CD4-positive, alpha-beta T cell treated with Interleukin-17A for 4 hours (primary cell): ENCODE data around the gene SLC25A6.
"Not testable (repeated sequence)": the region's sequence is repeated elsewhere in the genome, so short reads cannot be mapped to it uniquely, and the experiment has no call there.

Source experiments
- DNase-seq: peaks from one replicate; pipeline ENCODE4 v3.0.0-alpha.2; 2020; ENCODE audit warnings: mixed read lengths

Gene SLC25A6

DNA sequence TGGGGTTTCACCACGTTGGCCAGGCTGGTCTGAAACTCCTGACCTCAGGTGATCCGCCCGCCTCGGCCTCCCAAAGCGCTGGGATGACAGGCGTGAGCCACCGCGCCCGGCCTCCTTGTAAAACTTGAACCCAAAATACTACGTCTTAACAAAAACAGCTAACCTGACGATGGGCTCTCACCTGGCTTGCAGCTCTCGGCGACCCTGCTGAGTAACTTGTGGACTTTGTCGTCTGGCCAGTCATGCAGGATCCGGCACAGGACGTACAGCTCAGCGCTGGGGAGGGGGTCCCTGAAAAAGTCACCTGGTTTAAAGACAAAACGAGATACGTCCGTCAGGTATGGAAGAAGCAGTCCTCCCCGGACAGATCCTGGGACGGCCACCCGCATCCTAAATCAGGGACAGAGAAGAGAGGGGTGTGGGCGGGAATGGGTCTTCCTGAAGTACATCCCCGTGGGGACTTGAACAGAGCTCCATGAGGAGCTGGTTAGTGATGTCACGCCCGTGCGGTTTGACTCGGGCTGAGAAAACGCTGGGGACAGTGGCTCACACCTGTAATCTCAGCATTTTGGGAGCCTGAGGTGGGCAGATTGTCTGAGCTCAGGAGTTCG, 20.7 kb upstream of the SLC25A6 start:
- no peak for DNase-seq

DNA sequence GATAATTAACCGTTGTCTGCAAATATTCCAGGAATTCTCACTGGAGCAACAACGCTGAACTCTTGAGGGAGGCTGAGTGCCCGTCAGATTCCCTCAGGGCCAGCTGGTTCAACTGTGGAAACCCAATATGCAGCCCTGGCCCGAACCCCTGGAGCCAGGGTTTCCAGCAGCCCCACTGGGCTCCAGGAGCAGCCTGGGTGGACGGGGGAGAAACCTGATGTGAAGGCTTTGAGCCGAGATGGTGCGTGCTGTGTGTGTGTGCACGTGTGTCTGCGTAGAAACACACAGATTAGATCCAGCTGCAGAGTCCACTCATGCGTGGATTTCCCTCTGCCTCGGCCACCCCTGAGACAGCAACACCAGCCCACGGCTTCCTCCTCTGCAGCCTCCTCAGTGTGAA, 19.4 kb upstream of the SLC25A6 start:
- DNase-seq, result no peak

DNA sequence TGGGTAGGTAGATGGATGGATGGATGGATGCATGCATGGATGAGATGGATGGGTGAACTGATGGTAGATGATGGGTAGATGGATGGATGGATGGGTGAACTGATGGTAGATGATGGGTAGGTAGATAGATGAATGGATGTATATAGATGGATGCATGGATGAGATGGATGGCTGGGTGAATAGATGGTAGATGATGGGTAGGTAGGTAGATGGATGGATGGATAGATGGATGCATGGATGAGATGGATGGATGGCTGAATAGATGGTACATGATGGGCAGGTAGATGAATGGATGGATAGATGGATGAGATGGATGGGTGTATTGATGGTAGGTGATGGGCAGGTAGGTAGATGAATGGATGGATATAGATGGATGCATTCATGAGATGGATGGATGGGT, 15.1 kb upstream of the SLC25A6 start:
- no peak for DNase-seq

DNA sequence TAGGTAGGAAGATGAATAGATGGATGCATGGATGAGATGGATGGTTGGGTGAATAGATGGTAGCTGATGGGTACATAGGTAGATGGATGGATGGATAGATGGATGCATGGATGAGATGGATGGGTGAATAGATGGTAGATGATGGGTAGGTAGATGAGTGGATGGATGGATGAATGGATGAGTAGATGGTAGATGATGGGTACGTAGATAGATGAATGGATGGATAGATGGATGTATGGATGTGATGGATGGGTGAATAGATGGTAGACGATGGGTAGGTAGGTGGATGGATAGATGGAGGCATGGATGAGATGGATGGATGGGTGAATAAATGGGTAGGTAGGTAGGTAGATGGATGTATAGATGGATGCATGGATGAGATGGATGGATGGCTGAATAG, 13.9 kb upstream of the SLC25A6 start:
- DNase-seq, result not testable (repeated sequence)

DNA sequence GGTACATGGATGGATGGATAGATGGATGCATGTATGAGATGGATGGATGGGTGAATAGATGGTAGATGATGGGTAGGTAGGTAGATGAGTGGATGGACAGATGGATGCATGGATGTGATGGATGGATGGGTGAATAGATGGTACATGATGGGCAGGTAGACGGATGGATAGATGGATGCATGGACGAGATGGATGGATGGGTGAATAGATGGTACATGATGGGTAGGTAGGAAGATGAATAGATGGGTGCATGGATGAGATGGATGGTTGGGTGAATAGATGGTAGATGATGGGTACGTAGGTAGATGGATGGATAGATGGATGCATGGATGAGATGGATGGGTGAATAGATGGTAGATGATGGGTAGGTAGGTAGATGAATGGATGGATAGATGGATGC, 12.0 kb upstream of the SLC25A6 start:
- not testable (repeated sequence) for DNase-seq

DNA sequence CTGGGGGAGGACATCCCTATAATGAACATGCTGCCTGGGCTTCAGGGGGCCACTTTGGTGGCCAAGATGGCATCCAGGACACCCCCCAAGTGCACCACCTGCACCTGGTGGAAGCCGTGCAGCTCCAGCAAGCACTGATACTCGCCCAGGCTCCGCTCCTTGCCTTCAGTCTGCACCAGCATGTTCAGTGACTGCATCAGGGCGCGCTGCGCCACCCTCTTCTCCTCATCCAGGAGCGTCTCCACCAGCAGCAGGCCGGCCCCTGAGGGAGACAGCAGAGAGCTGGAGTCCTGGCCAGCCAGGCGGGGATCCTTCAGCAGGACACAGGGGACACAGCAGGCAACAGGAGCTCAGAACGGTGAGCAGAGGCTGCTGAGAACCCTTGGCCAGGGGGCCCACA, 11.3 kb upstream of the SLC25A6 start:
- DNase-seq, result no peak

DNA sequence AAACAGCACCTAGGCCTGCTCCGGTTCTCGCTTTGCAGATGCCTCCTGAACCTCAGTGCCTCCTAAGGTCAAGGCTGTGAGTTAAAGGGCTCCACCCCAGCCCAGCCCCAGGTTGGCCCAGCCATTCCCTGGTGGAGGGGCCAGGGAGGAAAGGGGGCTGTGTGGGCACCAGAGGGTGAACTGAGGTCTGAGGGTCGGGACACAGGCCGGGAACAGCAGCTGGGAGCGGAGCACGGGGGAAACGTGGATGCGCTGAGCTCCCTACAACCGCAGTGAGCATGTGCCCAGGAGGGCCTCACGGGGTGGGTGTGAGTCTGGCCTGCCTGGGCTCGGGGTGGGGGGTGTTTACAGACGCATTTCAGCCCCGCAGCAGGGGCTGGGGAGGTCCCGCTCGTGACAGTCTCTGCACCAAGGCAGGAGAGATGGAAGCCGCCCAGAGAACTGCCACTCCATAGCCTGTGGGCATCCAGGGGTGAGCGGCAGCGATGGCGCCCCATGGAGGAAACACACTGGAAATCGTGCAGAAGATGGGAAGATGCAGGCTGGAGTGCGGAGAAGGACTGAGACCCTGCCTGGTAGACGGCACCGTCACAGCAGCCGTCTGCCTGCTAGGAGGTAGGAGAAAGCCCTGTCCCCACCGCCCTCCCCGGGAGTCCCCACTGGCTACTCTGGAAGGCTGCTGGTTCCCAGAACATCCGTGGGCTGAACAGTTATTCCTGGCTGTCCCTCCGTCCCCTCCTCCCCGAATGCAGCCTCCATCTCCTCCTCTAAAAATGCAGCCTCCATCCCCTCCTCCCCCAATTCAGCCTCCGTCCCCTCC, 9.9 kb upstream of the SLC25A6 start:
- no peak for DNase-seq

DNA sequence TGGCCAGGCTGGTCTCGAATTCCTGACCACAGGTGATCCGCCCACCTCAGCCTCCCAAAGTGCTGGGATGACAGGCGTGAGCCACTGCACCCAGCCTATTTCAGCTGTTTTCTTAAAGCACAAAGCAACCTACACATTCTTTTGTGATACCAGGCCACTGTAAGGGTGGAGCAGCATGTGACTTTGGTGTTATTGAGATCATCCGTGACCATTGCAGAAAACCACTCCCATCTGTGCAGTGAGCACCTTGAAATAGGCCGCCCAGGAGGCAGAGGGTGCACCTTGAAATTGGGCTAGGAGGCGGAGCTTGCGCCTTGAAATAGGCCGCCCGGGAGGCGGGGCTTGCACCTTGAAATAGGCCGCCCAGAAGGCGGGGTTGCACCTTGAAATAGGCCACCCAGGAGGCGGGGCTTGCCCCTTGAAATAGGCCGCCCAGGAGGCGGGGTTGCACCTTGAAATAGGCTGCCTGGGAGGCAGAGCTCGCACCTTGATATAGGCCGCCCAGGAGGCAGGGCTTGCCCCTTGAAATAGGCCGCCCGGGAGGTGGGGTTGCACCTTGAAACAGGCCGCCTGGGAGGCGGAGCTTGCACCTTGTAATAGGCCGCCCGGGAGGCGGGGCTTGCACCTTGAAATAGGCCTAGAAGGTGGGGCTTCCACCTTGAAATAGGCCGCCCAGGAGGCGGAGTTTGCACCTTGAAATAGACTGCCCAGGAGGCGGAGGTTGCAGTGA, 9.0 kb upstream of the SLC25A6 start:
- no peak for DNase-seq

DNA sequence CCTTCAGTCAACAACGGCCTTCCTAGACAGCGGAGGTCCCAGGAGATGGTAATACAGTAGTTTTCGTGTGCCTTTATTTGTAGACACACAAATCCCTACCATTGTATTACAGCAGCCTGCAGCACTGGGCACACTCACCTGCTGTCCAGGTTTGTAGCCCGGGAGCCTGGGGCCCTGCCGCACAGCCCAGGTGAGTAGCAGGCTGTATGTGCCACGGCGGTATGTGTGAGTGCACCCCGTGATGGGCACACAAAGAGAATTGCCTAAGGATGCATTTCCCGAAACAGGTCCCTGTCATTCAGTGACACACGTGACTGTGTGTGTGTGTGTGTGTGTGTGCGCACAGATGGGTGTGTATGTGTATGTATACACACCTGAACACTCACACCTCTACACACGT, 8.1 kb upstream of the SLC25A6 start:
- no peak for DNase-seq

DNA sequence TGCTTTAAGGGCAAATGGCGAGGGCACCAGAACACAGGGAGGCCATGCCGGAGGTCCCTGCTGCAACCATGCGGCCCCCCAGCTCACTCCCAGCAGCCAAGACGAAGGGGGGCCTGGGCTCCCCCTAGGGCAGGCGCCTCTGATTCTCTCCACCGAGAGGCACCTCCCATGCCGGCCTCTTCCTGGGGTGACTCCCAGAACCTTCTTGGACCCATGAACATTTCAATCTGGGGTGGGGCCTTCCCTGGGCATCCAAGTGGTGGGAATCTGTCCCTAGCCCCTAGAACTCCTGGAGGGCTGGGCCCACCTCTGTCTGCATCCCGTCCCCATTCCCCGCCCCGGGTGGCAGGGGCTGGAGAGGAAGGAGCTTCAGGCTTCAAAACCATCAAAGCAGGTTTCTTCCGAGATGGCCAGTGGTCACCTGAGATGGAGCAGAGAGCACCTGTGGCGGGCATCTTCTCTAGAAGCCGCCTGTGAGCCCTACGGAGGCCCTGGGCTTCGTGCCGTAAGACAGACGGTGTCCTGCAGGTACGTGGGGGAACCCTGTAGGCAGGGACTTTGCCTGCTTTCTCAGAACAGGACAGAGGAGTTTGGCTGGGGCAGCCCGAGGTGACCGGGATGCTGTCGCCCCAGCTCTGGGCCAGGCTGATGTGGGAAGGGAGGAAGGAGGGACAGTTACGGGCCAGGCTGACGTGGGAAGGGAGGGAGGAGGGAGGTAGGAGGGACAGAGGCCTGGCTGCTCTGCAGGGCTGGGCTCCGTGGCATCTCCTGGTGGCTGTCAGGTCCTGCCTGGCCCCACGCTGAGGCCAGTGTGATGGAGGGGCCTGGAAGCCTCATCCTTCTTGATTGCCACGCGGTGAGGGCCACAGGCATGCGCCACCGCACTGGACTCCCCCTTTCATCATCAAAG, 6.8 kb upstream of the SLC25A6 start:
- no peak for DNase-seq

DNA sequence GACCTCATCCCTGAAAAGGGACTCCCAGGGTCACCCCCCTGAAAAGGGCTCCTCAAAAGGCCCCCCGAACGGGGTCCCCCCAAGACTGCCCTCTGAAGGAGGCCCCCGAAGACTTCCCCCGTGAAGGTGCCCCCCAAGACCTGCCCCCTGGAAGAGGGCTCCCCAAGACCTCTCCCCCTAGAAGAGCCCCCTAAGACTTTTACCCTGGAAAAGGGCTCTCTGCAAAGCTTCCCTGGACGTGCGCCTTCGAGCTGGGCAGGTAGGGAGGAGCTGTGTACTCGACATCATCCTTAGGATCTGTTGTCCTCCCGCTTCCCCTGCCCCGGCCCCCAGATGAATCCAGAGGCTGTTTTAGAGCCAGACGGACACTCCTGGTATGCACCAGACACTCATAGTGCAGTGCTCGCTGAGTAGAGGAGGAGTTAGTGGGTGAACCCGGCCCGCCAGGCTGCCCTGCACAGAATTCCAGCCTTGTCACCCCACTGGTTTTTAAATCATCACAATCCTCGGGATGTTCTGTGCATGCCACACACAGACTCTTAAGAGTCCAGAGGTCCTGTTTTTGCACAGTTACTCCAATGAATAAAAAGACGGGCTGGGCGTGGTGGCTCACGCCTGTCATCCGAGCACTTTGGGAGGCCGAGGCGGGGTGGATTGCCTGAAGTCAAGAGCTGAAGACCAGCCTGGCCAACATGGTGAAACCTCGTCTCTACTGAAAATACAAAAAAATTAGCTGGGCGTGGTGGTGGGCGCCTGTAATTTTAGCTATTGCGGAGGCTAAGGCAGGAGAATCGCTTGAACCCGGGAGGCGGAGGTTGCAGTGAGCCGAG, 5.7 kb upstream of the SLC25A6 start:
- DNase-seq, result no peak

DNA sequence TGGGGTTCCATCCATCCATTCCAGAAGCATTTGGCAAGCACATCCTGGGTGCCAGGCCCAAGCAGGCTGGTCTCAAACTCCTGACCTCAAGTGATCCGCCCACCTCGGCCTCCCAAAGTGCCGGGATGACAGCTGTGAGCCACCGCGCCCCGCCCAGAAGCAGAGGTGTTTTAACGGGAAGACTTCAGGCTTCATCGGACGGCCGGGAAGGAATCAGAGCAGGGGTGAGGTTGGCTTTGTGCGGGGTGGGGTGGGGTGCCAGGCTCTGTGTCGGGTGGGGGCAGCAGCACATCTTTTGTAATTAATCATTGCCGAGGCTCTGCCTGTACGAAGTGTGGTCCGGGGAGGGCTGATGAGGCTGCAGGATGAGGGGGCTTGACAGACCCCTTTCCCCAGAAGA, 5.1 kb upstream of the SLC25A6 start:
- no peak for DNase-seq

DNA sequence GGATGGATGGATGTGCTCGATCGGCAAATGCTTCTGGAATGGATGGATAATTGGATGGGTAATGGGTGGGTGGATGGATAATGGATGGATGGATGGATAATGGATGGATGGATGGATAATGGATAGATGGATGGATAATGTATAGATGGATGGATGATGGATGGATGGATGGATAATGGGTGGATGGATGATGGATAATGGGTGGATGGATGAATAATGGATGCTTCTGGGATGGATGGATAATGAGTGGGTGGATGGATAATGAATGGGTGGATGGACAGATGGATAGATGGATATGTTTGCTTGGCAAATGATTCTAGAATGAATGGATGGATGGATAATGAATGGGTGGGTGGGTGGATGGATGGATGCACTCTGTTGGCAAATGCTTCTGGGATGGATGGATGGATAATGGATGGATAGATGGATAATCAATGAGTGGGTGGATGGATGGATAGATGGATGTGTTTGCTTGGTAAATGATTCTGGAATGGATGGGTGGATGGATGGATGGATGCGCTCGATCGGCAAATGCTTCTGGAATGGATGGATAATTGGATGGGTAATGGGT, 3.8 kb upstream of the SLC25A6 start:
- no peak for DNase-seq

DNA sequence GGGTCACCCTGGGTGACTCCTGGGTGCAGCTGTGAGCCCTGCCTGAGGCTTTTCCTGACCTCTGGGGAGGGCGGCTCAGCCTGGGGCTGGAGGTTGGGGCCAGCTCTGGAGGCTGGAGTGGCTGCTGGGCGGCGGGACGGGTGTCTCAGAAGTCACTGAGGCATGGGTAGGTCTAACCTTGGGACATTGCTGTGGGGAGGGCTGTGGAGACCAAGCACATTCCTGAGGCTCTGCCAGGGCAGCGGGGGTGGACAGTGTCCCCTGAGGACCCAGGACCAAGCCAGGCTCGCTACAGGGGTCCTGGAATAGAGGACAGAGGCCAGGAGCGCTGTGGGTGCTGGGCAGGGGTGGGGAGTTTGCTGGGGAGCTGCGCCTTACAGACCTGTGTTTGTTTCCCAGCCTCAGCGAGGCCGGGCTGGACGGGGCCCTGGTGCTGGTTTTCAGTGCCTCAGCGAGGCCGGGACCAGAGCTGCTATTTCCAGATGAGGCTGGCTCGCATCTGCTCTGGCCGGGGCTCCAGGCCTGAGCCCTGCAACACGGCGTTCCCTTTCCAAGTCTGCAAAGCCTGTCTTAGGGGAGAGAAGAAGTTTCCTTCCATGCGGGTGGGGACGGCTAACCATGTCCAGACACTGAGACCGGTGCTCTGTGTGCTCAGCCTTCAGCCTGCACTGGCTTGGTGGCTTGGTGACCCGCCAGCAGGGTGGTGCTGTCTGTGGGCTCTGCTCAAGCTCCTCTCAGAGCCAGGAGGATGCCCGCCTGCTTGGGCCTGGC, 3.0 kb upstream of the SLC25A6 start:
- DNase-seq, result no peak

DNA sequence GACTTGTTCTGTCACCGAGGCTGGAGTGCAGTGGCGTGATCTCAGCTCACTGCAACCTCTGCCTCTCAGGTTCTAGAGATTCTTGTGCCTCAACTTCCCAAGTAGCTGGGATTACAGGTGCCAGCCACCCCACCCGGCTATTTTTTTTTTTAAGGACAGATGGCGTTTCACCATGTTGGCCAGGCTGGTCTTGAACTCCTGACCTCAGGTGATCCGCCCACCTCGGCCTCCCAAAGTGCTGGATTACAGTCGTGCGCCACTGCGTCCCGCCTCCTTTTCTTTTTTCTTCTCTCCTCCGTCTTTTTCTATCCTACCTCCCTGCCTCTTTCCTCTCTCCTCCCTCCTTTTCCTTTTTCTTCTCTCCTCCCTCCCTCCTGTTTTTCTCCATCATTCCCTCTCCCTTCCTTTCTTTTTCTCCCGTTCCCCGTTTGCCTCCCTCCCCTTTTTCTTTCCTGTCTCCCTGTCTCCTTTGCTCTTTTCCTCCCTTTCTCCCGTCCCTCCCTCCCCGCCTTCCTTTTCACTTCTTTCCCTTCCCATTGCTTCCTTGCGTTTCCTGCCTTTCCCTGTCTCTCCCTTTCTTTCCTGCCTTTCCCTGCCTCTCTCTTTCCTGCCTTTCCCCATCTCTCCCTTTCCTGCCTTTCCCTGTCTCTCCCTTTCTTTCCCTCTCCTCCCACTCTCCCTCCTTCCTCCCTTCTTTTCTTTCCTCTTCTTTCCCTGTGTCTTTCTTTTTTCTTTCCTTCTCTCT, 2.1 kb upstream of the SLC25A6 start:
- DNase-seq, result no peak

DNA sequence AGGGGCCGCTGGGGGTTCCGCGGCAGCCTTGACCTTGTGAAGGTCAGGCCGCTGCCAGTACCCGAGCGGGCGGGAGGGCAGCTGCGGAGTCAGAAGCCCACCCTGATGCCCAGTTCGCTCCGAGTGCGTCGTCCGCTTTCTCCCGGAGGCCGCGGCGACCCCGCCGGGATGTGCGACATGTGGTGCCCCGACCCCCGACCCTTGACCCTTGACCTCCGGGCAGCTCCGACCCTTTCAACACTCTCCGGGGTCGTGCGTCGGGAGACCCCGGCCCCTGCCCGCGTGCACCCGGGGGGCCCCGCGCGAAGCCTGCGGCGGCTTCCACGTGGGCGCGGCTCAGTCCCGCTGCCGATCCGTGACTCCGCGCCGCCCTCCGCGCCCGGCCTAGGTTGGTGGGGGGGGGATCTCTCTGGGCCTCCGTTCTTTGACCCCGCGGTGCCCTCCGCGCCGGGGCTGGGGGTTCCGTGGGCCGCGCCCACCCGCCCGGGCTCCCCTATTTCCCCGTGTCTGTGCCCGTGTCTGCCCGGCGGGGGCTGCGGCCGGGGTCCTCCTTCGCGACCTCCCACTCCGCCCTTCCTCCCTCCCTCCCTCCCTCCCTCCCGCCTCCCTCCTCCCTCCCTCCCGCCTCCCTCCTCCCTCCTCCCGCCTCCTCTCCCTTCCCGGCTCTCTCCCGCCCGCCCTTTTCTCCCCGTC, 609 bp upstream of the SLC25A6 start:
- no peak for DNase-seq

DNA sequence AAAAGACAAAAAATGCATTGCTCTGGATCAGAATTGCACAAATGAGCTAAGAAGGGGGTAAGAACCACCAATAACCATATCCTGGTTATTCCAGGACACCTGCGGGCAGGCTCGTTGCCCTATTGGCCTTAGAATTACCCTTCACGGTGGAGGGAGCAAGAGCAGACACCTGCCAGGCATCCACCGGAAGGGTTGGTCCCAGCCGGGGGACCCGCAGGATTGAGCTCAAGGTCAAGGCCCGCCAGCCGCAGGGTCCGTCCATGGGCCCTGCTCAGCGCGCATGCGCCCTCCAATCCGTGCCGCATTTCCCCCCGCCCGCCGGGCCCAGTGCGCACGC, 575 bp downstream of the SLC25A6 start:
- no peak for DNase-seq

DNA sequence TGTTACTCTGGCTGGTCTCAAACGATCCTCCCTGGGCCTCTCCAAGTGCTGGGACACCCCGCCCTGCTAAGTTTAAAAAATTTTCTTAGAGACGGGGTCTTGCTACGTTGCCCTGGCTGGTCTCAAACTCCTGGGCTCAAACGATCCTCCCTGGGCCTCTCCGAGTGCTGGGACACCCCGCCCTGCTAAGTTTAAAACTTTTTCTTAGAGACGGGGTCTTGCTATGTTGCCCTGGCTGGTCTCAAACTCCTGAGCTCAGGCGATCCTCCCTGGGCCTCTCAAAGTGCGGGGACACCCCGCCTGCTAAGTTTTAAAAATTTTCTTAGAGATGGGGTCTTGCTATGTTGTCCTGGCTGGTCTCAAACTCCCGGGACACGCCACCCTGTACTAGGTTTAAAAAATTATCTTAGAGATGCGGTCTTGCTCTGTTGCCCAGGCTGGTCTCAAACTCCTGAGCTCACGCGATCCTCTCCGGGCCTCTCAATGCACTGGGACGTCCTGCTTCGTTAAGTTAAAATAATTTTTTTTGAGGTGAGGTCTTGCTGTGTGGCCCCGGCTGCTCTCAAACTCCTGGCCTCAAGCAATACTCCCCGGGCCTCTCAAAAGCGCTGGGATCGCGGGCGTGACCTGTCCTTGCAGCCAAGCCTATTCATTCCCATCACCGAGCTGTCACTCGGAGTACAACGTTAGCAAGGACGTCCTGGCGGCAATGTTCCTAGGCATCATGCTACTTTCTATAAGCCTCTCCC, 1.1 kb downstream of the SLC25A6 start:
- no peak for DNase-seq

DNA sequence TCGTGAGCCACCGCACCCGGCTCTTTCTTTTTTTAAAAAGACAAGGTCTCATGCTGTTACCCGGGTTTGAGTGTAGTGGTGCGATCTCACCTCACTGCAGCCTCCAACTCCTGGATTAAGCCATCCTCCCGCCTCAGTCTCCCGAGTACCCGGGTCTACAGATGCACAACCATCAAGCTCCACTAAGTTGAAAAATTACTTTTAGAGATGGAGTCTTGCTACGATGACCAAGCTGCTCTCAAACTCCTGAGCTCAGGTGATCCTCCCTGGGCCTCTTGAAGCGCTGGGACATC, 2.0 kb downstream of the SLC25A6 start:
- DNase-seq, result no peak
